ENCODE data around the gene VTN.
"Not testable (repeated sequence)": the region's sequence is repeated elsewhere in the genome, so short reads cannot be mapped to it uniquely, and the experiment has no call there.

Gene VTN

GRCh38 chr17:28342313-28342712 lies 27.8 kb downstream of the VTN start:
- DNase-seq (ENCODE audit: low spot score), result no peak

- no peak for DNase-seq (ENCODE audit: low spot score)
These were observed 28.6 kb downstream of the VTN start for GRCh38 chr17:28341516-28341915.

GRCh38 chr17:28340374-28340773 lies 29.7 kb downstream of the VTN start:
- DNase-seq (ENCODE audit: low spot score), result no peak

GRCh38 chr17:28339431-28339830 lies 30.7 kb downstream of the VTN start:
- no peak for DNase-seq (ENCODE audit: low spot score)

- DNase-seq (ENCODE audit: low spot score), result not testable (repeated sequence)
These were observed 31.3 kb downstream of the VTN start for GRCh38 chr17:28338769-28339212.

- DNase-seq (ENCODE audit: low spot score), result no peak
These were observed 31.9 kb downstream of the VTN start for GRCh38 chr17:28338056-28338768.

GRCh38 chr17:28335959-28336871 lies 33.9 kb downstream of the VTN start:
- peak; percentile 32 for DNase-seq (ENCODE audit: low spot score)

GRCh38 chr17:28335201-28335958 lies 34.7 kb downstream of the VTN start, which contains the start of the genes IFT20 and TNFAIP1:
IFT20 (minus strand) TSS chr17:28335472; CDS start chr17:28331985, 3,487 bp downstream.
TNFAIP1 (plus strand) TSS chr17:28335761; CDS start chr17:28339522, 3,761 bp downstream.
- peak; percentile 98 for DNase-seq (ENCODE audit: low spot score)

- peak; percentile 34 for DNase-seq (ENCODE audit: low spot score)
These were observed 35.4 kb downstream of the VTN start for GRCh38 chr17:28334666-28335200.

GRCh38 chr17:28334171-28334570 lies 35.9 kb downstream of the VTN start:
- DNase-seq (ENCODE audit: low spot score), result no peak

GRCh38 chr17:28333083-28333746 lies 36.9 kb downstream of the VTN start:
- DNase-seq (ENCODE audit: low spot score), result no peak

GRCh38 chr17:28331891-28332420 lies 38.2 kb downstream of the VTN start:
- DNase-seq (ENCODE audit: low spot score), result no peak

GRCh38 chr17:28330671-28331070 lies 39.4 kb downstream of the VTN start:
- DNase-seq (ENCODE audit: low spot score), result no peak

GRCh38 chr17:28328325-28328724 lies 41.8 kb downstream of the VTN start:
- DNase-seq (ENCODE audit: low spot score), result no peak

- no peak for DNase-seq (ENCODE audit: low spot score)
These were observed 42.4 kb downstream of the VTN start for GRCh38 chr17:28327709-28328108.

- no peak for DNase-seq (ENCODE audit: low spot score)
These were observed 43.0 kb downstream of the VTN start for GRCh38 chr17:28327031-28327607.

GRCh38 chr17:28326114-28326513 lies 44.0 kb downstream of the VTN start:
- no peak for DNase-seq (ENCODE audit: low spot score)

GRCh38 chr17:28325211-28325610 lies 44.9 kb downstream of the VTN start:
- no peak for DNase-seq (ENCODE audit: low spot score)

GRCh38 chr17:28324781-28325180 lies 45.3 kb downstream of the VTN start:
- no peak for DNase-seq (ENCODE audit: low spot score)

- no peak for DNase-seq (ENCODE audit: low spot score)
These were observed 45.8 kb downstream of the VTN start for GRCh38 chr17:28324267-28324745.
